ENCODE data around the gene POPDC2. TPM values are rescaled to one million over a fixed set of nuclear protein-coding genes. Genes with fewer than 3 reads are reported as not detected.

POPDC2 gene
- total and polyA plus RNA-seq, 10 of the 15 experiments (the other 5 are each of a cell fraction or from before 2014, with no cell fraction given), result 1.8 to 12.7 (median 3.5) TPM

DNA sequence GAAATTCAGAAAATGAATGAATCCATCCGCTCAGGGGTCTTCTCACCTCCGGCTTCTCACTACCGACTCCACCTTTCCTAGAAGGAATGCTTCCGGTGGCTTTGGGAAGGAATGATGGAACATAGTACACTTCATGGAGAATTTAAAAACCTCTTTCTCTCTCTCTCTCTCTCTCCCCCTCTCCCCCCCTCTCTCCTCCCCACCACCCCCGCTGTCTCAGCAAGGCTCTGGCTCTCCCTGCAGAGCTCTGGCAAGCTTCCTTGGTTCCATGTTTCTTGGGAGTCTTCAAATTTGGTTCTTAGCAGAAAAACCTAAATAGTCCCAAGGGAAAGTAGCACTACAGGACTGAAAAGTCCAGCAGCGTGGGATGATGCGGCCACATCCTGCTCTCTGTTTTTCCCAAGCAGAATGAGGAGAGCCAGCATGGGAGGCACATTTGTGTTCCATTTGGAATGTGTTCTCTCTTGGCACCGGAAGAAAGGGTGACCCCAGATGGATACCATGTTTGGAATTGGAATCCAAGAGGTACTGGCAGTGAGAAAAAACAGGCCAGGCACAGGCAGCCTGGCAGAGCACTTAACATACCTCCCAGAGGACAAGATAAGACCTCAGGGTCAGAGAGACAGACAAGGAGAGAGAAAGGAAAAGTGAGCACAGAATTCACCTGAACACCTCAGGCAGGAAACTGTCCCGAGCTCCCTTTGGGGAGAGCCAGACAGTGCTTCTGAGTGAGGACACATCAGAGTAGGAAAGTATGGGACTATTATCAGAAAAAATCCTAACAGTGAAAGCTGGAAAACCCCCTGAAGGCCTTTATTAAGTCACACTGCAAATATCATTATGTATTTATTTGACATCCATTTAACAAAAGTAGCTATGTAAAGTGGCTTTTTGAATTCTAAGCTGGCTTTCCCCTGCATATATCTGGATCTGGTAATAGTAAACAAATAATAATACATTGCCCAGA lies at the start of gene POPDC2 (continued):
- no peak for TF ChIP-seq ZBTB4 (CRISPR knock-in tag; IDR thresholded peaks at IDR 0.05)
- TF ChIP-seq, protein P1, sequence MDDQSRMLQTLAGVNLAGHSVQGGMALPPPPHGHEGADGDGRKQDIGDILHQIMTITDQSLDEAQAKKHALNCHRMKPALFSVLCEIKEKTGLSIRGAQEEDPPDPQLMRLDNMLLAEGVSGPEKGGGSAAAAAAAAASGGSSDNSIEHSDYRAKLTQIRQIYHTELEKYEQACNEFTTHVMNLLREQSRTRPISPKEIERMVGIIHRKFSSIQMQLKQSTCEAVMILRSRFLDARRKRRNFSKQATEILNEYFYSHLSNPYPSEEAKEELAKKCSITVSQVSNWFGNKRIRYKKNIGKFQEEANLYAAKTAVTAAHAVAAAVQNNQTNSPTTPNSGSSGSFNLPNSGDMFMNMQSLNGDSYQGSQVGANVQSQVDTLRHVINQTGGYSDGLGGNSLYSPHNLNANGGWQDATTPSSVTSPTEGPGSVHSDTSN (IDR thresholded peaks at IDR 0.05; ENCODE audit: insufficient replicate concordance, low read depth, low read length), result no peak

DNA sequence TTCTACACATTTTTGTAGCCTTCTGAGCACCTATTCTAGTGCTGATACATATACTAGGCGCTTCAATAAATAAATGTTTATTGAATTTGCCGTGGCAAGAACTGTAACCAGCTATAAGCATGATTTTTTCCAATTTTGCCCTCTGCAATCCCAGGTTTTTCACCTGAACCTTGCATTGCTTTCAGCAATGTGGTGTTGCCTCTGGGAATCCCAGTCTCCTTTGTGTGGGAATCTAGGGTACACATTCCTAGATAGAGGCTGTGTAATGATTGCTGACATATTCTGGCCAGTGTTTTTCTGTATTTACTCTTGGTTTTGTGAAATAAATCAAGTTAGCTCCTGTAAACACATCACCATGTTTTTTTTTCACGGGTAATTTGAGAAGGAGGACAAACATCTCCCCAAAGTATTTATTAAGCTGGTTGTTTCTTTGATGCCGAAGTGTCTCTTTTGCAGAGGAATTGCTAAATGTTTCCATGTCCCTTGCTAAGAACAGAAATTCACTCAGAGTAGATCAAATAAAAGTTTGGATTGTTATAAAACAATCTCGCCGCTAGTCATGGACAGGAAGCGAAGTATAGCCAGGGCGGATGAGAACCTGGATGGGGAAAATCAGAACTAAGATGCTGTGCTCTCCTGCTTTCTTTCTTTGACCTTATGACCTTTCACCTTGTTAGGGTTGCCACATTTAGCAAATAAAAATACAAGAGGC lies 43.6 kb upstream of the POPDC2 start:
- SMC1A ChIA-PET (ENCODE audit: uncharacterized antibody, unreplicated experiment), result interaction anchor here (1.1 to 1.5 kb wide), 3 partner anchors 8 to 61 kb away, joined by 3 to 5 read pairs (median 4); no protein-coding TSS in a partner anchor
- WGBS (ENCODE audit: insufficient coverage, insufficient replicate concordance, low lambda C conversion rate, missing lambda C conversion rate), result 90% methylated on average over 8 of the region's 8 CpGs
- TF ChIP-seq MAX (IDR thresholded peaks at IDR 0.05; ENCODE audit: low read depth, low read length), result no peak
- TF ChIP-seq, protein P2, sequence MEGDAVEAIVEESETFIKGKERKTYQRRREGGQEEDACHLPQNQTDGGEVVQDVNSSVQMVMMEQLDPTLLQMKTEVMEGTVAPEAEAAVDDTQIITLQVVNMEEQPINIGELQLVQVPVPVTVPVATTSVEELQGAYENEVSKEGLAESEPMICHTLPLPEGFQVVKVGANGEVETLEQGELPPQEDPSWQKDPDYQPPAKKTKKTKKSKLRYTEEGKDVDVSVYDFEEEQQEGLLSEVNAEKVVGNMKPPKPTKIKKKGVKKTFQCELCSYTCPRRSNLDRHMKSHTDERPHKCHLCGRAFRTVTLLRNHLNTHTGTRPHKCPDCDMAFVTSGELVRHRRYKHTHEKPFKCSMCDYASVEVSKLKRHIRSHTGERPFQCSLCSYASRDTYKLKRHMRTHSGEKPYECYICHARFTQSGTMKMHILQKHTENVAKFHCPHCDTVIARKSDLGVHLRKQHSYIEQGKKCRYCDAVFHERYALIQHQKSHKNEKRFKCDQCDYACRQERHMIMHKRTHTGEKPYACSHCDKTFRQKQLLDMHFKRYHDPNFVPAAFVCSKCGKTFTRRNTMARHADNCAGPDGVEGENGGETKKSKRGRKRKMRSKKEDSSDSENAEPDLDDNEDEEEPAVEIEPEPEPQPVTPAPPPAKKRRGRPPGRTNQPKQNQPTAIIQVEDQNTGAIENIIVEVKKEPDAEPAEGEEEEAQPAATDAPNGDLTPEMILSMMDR (IDR thresholded peaks at IDR 0.05 in 2 of 3, conservative IDR thresholded peaks at IDR 0.05 in 1 of 3; ENCODE audit: control insufficient read depth in 2 of 3, extremely low read depth in 1 of 3, insufficient read depth in 1 of 3, low read depth in 3 of 3, low read length in 3 of 3), result no peak
- TF ChIP-seq ATF3 (IDR thresholded peaks at IDR 0.05; ENCODE audit: borderline replicate concordance, extremely low read depth, low read depth, low read length), result no peak
- TF ChIP-seq SPI1 (IDR thresholded peaks at IDR 0.05; ENCODE audit: borderline replicate concordance, insufficient read depth, low read depth, low read length), result no peak

More for the DNA sequence above, 43.6 kb upstream of the POPDC2 start:
- CTCF ChIA-PET, result interaction anchor here (0.6 to 1.9 kb wide), 5 partner anchors 8 to 28 kb away, joined by 3 to 5 read pairs (median 4); no protein-coding TSS in a partner anchor
- DNase-seq (ENCODE audit: low read depth, low spot score) (no peak), ATAC-seq (no peak), FAIRE-seq (no peak)
- no peak overlapping the region for H2AFZ ChIP-seq (ENCODE audit: control insufficient read depth, low read depth, low read length)
- no peaks in the 10 kb centered on the region for H3K36me3 ChIP-seq (ENCODE audit: control insufficient read depth in 2 of 2, insufficient read depth in 2 of 2, low read length in 1 of 2)
- no peak overlapping the region for H3K9ac ChIP-seq (ENCODE audit: control insufficient read depth, insufficient read depth, low read length)
- H3K4me3 ChIP-seq, result no peak overlapping the region
- RAD21 ChIA-PET (ENCODE audit: unreplicated experiment), result no interaction called here
- intact Hi-C loops (cut with micrococcal nuclease; ENCODE audit: unreplicated experiment) (loop anchor here (10.0 kb wide), 1 partner anchor 391 kb away; the partner anchor contains the start of gene GSK3B), in situ Hi-C loops (cut with MboI) (no loop called here)
- no peaks in the 10 kb centered on the region; the same call in 1 of the 2 replicates for H3K79me2 ChIP-seq (ENCODE audit: control insufficient read depth, insufficient read depth, low read length)
- no TSS peak for BruUV-seq (replicated peaks)
- no peak overlapping the region for H3K27ac ChIP-seq (ENCODE audit: control insufficient read depth, insufficient read depth)
- H3K4me2 ChIP-seq (ENCODE audit: control insufficient read depth, insufficient read depth), result no peak overlapping the region
- peaks cover 26% of the 10 kb centered on the region for H3K4me1 ChIP-seq (ENCODE audit: control insufficient read depth, insufficient read depth, low read length)
- peaks cover 15% of the 10 kb centered on the region for H3K9me3 ChIP-seq (replicated peaks; ENCODE audit: control insufficient read depth, insufficient read depth, low read length)
- no peaks in the 10 kb centered on the region for H4K20me1 ChIP-seq (ENCODE audit: control insufficient read depth, insufficient read depth)
- no peaks in the 10 kb centered on the region for H3K27me3 ChIP-seq (replicated peaks in 1 of 2; ENCODE audit: control insufficient read depth in 2 of 2, insufficient read depth in 2 of 2, low read length in 1 of 2)
- POLR2A ChIA-PET, result interaction anchor here (0.5 to 1.4 kb wide), 2 partner anchors 105 to 206 kb away, joined by 3 to 4 read pairs; partner anchors contain the start of gene TIMMDC1
